ENCODE measurements around the gene ADAM19.

The ADAM19 gene

GRCh38 chr5:157603333-157604190 is 28.0 kb upstream of the ADAM19 start:
- in situ Hi-C loops (cut with HindIII; ENCODE audit: low sequenced_read_pairs): loop anchor here (5.0 kb wide), 1 partner anchor 86 kb away; no protein-coding TSS in a partner anchor
- no peak overlapping the region for H3K4me3 ChIP-seq (ENCODE audit: low read depth, low read length)
- DNase-seq (ENCODE audit: low read depth): peak; percentile 83
- TF ChIP-seq CTCF (IDR thresholded peaks at IDR 0.05; ENCODE audit: low read depth, low read length, missing control alignments): no peak

- no peak for DNase-seq (ENCODE audit: low read depth)
- TF ChIP-seq CTCF (IDR thresholded peaks at IDR 0.05; ENCODE audit: low read depth, low read length, missing control alignments): no peak
- no peak overlapping the region for H3K4me3 ChIP-seq (ENCODE audit: low read depth, low read length)
- in situ Hi-C loops (cut with HindIII; ENCODE audit: low sequenced_read_pairs): loop anchor here (5.0 kb wide), 1 partner anchor 85 kb away; no protein-coding TSS in a partner anchor
These were observed 26.9 kb upstream of the ADAM19 start for GRCh38 chr5:157602505-157602904.

GRCh38 chr5:157600252-157600651 is 24.7 kb upstream of the ADAM19 start:
- H3K4me3 ChIP-seq (ENCODE audit: low read depth, low read length): no peak overlapping the region
- TF ChIP-seq CTCF (IDR thresholded peaks at IDR 0.05; ENCODE audit: low read depth, low read length, missing control alignments): no peak
- in situ Hi-C loops (cut with HindIII; ENCODE audit: low sequenced_read_pairs): loop anchor here (5.0 kb wide), 1 partner anchor 83 kb away; no protein-coding TSS in a partner anchor
- DNase-seq (ENCODE audit: low read depth): no peak

GRCh38 chr5:157599565-157599964 is 24.0 kb upstream of the ADAM19 start:
- in situ Hi-C loops (cut with HindIII; ENCODE audit: low sequenced_read_pairs): no loop called here
- TF ChIP-seq CTCF (IDR thresholded peaks at IDR 0.05; ENCODE audit: low read depth, low read length, missing control alignments): no peak
- H3K4me3 ChIP-seq (ENCODE audit: low read depth, low read length): no peak overlapping the region
- DNase-seq (ENCODE audit: low read depth): no peak

GRCh38 chr5:157598350-157598936 is 22.9 kb upstream of the ADAM19 start:
- no peak for TF ChIP-seq CTCF (IDR thresholded peaks at IDR 0.05; ENCODE audit: low read depth, low read length, missing control alignments)
- no peak overlapping the region for H3K4me3 ChIP-seq (ENCODE audit: low read depth, low read length)
- no peak for DNase-seq (ENCODE audit: low read depth)
- in situ Hi-C loops (cut with HindIII; ENCODE audit: low sequenced_read_pairs): no loop called here

GRCh38 chr5:157597277-157597676 is 21.7 kb upstream of the ADAM19 start:
- DNase-seq (ENCODE audit: low read depth): no peak
- H3K4me3 ChIP-seq (ENCODE audit: low read depth, low read length): no peak overlapping the region
- in situ Hi-C loops (cut with HindIII; ENCODE audit: low sequenced_read_pairs): no loop called here
- no peak for TF ChIP-seq CTCF (IDR thresholded peaks at IDR 0.05; ENCODE audit: low read depth, low read length, missing control alignments)
